Tibial nerve (tissue), 4 donors: ENCODE results near the gene RPAP2. TPM values are rescaled to one million over a fixed set of nuclear protein-coding genes. Genes with fewer than 3 reads are reported as not detected.

Experiments
- DNase-seq, 2 donors: peaks; one replicate each; pipeline ENCODE4 v3.0.0-alpha.2; 2019; ENCODE audit warnings: low spot score in 2 of 2
- H3K27ac ChIP-seq, 4 donors: fragments of 200-600 bp; sonication (generic) in 3 of 4; one replicate each; pipeline ENCODE4 v1.5.1; 2017 to 2019; ENCODE audit warnings: mild to moderate bottlenecking in 1 of 4
- H3K27me3 ChIP-seq, 2 donors: fragments of 200-600 bp; sonication (generic) in 1 of 2; one replicate each; pipeline versions ENCODE4 v1.5.1 to v1.6.0; 2017 to 2019
- H3K36me3 ChIP-seq, 3 donors: fragments of 200-600 bp; sonication (generic); one replicate each; pipeline ENCODE4 v1.5.1; 2018 to 2019
- H3K4me1 ChIP-seq, 4 donors: fragments of 200-600 bp; sonication (generic) in 3 of 4; one replicate each; pipeline ENCODE4 v1.5.1; 2017 to 2019
- H3K4me3 ChIP-seq, 4 donors: fragments of 200-600 bp; sonication (generic) in 3 of 4; one replicate each; pipeline ENCODE4 v1.5.1; 2017 to 2019; ENCODE audit warnings: mild to moderate bottlenecking in 1 of 4, moderate library complexity in 1 of 4
- H3K9me3 ChIP-seq, 4 donors: fragments of 200-600 bp; sonication (generic) in 3 of 4; one replicate each; pipeline ENCODE4 v1.5.1; 2017 to 2019
- CTCF ChIP-seq, 5 experiments: fragments of 200-600 bp in 3 of 5; fragments of 450-650 bp in 2 of 5; sonication (generic) in 3 of 5; IDR thresholded peaks; one replicate each; pipeline ENCODE4 v1.5.1; 2016 to 2019; ENCODE audit warnings: antibody characterized with exemption in 5 of 5, mild to moderate bottlenecking in 3 of 5, moderate library complexity in 2 of 5
- EP300 ChIP-seq, 2 donors: sonication (generic); formaldehyde crosslinking; IDR thresholded peaks; one replicate each; pipeline ENCODE4 v1.6.1; 2017; ENCODE audit warnings: antibody characterized with exemption in 2 of 2, mild to moderate bottlenecking in 1 of 2
- POLR2A ChIP-seq, 2 donors: fragments of 450-650 bp; IDR thresholded peaks; one replicate each; pipeline ENCODE4 v1.6.1; 2017; ENCODE audit warnings: antibody characterized with exemption in 2 of 2, mild to moderate bottlenecking in 2 of 2, moderate library complexity in 2 of 2
- WGBS, 2 donors: methylation state at CpG; one replicate each; pipeline ENCODE4 v1.1.5; 2018; 5-methylcytosine and 5-hydroxymethylcytosine counted together
- small RNA-seq: library from RNA; depleted of rRNA; stranded (forward); fragments of <200 nt; gene quantifications from one replicate; pipeline ENCODE3, GENCODE V24; 2016
- total RNA-seq, 4 donors: library from RNA; depleted of rRNA; stranded (reverse); fragments of >200 nt; gene quantifications; one replicate each; pipeline ENCODE4 v1.1.0, GENCODE V29; 2016

The RPAP2 gene
- total RNA-seq, 4 donors from 2014 or later: 3.3 to 12.2 (median 7.7) TPM

- Histone ChIP-seq H3K27me3 (no peaks in the 10 kb centered on the region), H3K4me3 (no peak overlapping the region), H3K9me3 (peaks cover 0 to 15% (median 0%) of the 10 kb centered on the region in 4 donors), H3K27ac (no peak overlapping the region), H3K4me1 (no peaks in the 10 kb centered on the region), H3K36me3 (no peaks in the 10 kb centered on the region)
- WGBS, 2 donors: 86 to 88% methylated on average over 2 of the region's 2 CpGs
- no peak for TF ChIP-seq POLR2A (IDR thresholded peaks at IDR 0.05)
- TF ChIP-seq CTCF (IDR thresholded peaks at IDR 0.05): no peak
- no peak for TF ChIP-seq EP300 (IDR thresholded peaks at IDR 0.05)
- no peak for DNase-seq
These were observed 149.1 kb downstream of the RPAP2 start for GRCh38 chr1:92447976-92448375.

Small RNA genes lying within 50 kb of the gene (small RNA-seq; reads per million reads assigned to genes)
- not detected for gene RN7SL824P

Other genes with a start within 250 kb of the RPAP2 start
- not detected for gene SETSIP, start 223.6 kb upstream of the RPAP2 start, total RNA-seq
- gene BTBD8, start 218.7 kb upstream of the RPAP2 start, total RNA-seq: 10 to 100 TPM in 2 of 4 donors, 1 to 10 TPM in 2; 7.8 to 19.0 (median 14.4) TPM
- not detected for gene C1orf146, start 81.1 kb upstream of the RPAP2 start, total RNA-seq
- 10 to 100 TPM in 1 of 4 donors, 1 to 10 TPM in 3; 5.2 to 12.0 (median 8.1) TPM for gene GLMN, start 72 bp upstream of the RPAP2 start, total RNA-seq
- gene GFI1, start 187.9 kb downstream of the RPAP2 start, total RNA-seq: 1 to 10 TPM in 3 of 4 donors, under 1 TPM in 1; 0.30 to 1.3 (median 1.1) TPM